Ishikawa (cell line): ENCODE data around the gene CRTC1.

Source experiments
- CEBPB ChIP-seq: IDR thresholded peaks from 2 replicates; pipeline ENCODE4 v1.6.1; 2012
- CREB1 ChIP-seq: IDR thresholded peaks from 2 replicates; pipeline ENCODE4 v1.6.1; 2012; ENCODE audit warnings: low read depth
- EGR1 ChIP-seq: IDR thresholded peaks from 2 replicates; pipeline ENCODE4 v1.6.1; 2012
- EP300 ChIP-seq: IDR thresholded peaks from 2 replicates; pipeline ENCODE4 v1.6.1; 2012; ENCODE audit warnings: borderline replicate concordance
- FOXM1 ChIP-seq: IDR thresholded peaks from 2 replicates; pipeline ENCODE4 v1.6.1; 2012; ENCODE audit warnings: low read depth, borderline replicate concordance
- NFIC ChIP-seq: IDR thresholded peaks from 2 replicates; pipeline ENCODE4 v1.6.1; 2012
- RAD21 ChIP-seq: IDR thresholded peaks from 2 replicates; pipeline ENCODE4 v1.6.1; 2012; ENCODE audit warnings: low read depth
- REST ChIP-seq: IDR thresholded peaks from 2 replicates; pipeline ENCODE4 v1.6.1; 2012; ENCODE audit warnings: low read depth, mild to moderate bottlenecking
- TAF1 ChIP-seq: IDR thresholded peaks from 2 replicates; pipeline ENCODE4 v1.6.1; 2012; ENCODE audit warnings: low read depth, mild to moderate bottlenecking
- TCF12 ChIP-seq: IDR thresholded peaks from 2 replicates; pipeline ENCODE4 v1.6.1; 2012; ENCODE audit warnings: low read depth
- TEAD4 ChIP-seq: IDR thresholded peaks from 2 replicates; pipeline ENCODE4 v1.6.1; 2012
- USF1 ChIP-seq: IDR thresholded peaks from 2 replicates; pipeline ENCODE4 v1.6.1; 2012
- YY1 ChIP-seq: IDR thresholded peaks from 2 replicates; pipeline ENCODE4 v1.6.1; 2012; ENCODE audit warnings: low read depth
- ZBTB7A ChIP-seq: IDR thresholded peaks from 2 replicates; pipeline ENCODE4 v1.6.1; 2012; ENCODE audit warnings: low read depth
- TF ChIP-seq, protein P1 (sequence below): IDR thresholded peaks from 2 replicates; pipeline ENCODE4 v1.6.1; 2012

Gene CRTC1

GRCh38 chr19:18683109-18683957 is at the start of gene CRTC1:
Gene CRTC1, plus strand, starts transcription at chr19:18683680. Its CDS starts 23 bp downstream, at chr19:18683703.
- TF ChIP-seq, protein P1, sequence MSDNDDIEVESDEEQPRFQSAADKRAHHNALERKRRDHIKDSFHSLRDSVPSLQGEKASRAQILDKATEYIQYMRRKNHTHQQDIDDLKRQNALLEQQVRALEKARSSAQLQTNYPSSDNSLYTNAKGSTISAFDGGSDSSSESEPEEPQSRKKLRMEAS, result peak; percentile 30; the same call in 1 of the 2 replicates
- TF ChIP-seq EGR1 (peak; percentile 60; the same call in 1 of the 2 replicates), TEAD4 (0 out of 2 replicates have a peak, but pooled peaks have one; percentile 3), NFIC (no peak), CREB1 (no peak), FOXM1 (no peak), TCF12 (0 out of 2 replicates have a peak, but pooled peaks have one; percentile 22), TAF1 (peak; percentile 72; the same call in 1 of the 2 replicates), RAD21 (peak; percentile 19; the same call in 1 of the 2 replicates), ZBTB7A (no peak; the same call in 1 of the 2 replicates), USF1 (no peak), REST (peak; percentile 73), EP300 (no peak), CEBPB (no peak), YY1 (peak; percentile 82)

- TF ChIP-seq USF1, result no peak
- TF ChIP-seq YY1, result no peak
- TF ChIP-seq, protein P1, result peak; percentile 40; the same call in 1 of the 2 replicates
- no peak for TF ChIP-seq RAD21
These were observed 48.7 kb upstream of the CRTC1 start for GRCh38 chr19:18634612-18635297.

DNA sequence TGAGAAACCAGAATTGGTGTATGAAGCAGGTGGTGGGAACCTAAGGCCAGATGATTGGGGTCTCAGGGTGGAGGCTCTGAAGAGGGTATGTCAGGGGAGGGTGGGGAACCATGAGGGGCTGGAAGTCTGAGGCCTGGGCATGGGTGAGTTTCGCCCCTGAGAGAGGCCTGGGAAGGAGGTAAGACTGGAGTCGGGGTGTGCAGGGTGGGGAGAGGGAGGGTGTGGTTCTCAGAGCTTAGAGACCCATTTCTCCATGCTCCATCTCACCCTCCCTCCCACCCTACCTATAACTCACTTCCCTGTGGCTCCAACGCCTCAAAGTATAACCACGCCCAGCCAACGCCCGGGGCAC is 47.7 kb upstream of the CRTC1 start:
- TF ChIP-seq EGR1 (no peak), ZBTB7A (no peak), TCF12 (no peak), USF1 (no peak), REST (no peak), TAF1 (no peak)

DNA sequence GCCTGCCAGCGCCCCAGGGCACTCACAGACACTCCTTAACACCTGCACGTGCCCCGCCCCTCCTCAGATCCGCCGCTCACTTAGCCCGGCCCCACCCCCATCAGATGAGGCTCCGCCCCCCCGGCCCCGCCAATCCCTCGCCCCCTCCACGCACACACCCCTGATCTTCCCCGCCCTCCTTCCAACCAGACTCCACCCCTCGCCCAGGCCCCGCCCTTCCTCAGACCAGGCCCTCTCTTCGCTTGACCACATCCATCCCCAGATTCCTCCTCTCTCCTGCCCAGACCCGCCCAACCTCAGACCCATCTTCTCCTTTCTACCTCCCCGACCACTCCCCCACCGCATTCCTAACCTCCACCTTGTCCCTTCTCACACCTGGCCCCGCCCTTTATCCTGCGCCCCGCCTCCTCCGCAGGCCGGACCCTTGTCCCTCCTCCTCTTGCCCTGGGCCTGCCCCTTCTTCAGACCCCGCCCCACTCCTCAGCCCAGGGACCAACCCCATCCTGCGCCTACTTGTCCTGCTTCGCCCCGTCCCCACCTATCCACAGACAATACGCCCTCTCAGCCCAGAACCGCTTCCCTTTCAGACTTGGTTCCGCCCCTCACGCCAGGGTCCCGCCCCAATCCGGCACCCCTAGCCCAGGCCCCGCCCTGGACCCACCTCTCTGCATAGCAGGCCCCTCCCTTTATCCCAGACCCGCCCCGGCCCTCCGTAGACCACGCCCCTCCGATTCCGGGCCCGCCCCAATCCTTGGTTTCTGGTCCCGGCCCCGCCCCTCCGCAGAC is 47.1 kb upstream of the CRTC1 start:
- TF ChIP-seq, protein P1, result peak; percentile 82; the same call in 1 of the 2 replicates
- TF ChIP-seq TEAD4, result peak; percentile 32; the same call in 1 of the 2 replicates
- TF ChIP-seq EGR1, result no peak
- TF ChIP-seq CEBPB, result no peak
- no peak for TF ChIP-seq FOXM1
- no peak for TF ChIP-seq CREB1
- TF ChIP-seq YY1, result no peak
- TF ChIP-seq EP300, result no peak
- TF ChIP-seq REST, result no peak
- TF ChIP-seq ZBTB7A, result no peak
- peak; percentile 75 for TF ChIP-seq USF1
- no peak for TF ChIP-seq NFIC
- TF ChIP-seq RAD21, result no peak
